HL-60 (cell line): Measurements from ENCODE around the gene PACS1.
A peak's percentile ranks its signal among the peaks of the same experiment; 100 is the strongest.
"Not testable (repeated sequence)": the region's sequence is repeated elsewhere in the genome, so short reads cannot be mapped to it uniquely, and the experiment has no call there.

Experiments used
- DNase-seq, 2 experiments: peaks; one replicate each; pipeline ENCODE4 v3.0.0-alpha.2; 2010 to 2020; ENCODE audit warnings: low read depth in 1 of 2, low spot score in 1 of 2
- H3K27ac ChIP-seq: fragments of 250-450 bp; sonication (Bioruptor Pico); replicated peaks from 2 replicates; pipeline ENCODE4 v1.5.1; 2020; ENCODE audit warnings: mild to moderate bottlenecking, moderate library complexity
- H3K27me3 ChIP-seq: fragments of 250-450 bp; sonication (Bioruptor Pico); 2 replicates; pipeline ENCODE4 v1.5.1; 2021; ENCODE audit warnings: mild to moderate bottlenecking, moderate library complexity; ENCODE audit not compliant: insufficient read depth, poor library complexity, severe bottlenecking
- H3K4me3 ChIP-seq: replicated peaks from 2 replicates; pipeline ENCODE4 v1.5.1; 2011; ENCODE audit warnings: mild to moderate bottlenecking, control low read depth, low read length; ENCODE audit not compliant: insufficient read depth
- GABPA ChIP-seq: IDR thresholded peaks from 2 replicates; pipeline ENCODE4 v1.6.1; 2012; ENCODE audit warnings: low read depth
- POLR2AphosphoS5 ChIP-seq: IDR thresholded peaks from 2 replicates; pipeline ENCODE4 v1.6.1; 2012; ENCODE audit warnings: low read depth
- SPI1 ChIP-seq: IDR thresholded peaks from 2 replicates; pipeline ENCODE4 v1.6.1; 2012; ENCODE audit warnings: low read depth, mild to moderate bottlenecking, borderline replicate concordance
- TF ChIP-seq, protein P1 (sequence below): IDR thresholded peaks from one replicate; pipeline ENCODE4 v1.5.1; 2011; ENCODE audit warnings: low read length, control low read depth, inconsistent platforms; ENCODE audit not compliant: insufficient read depth
- TF ChIP-seq, protein P2 (sequence below): IDR thresholded peaks from 2 replicates; pipeline ENCODE4 v1.6.1; 2012; ENCODE audit warnings: low read depth; ENCODE audit not compliant: insufficient replicate concordance

The PACS1 gene

DNA sequence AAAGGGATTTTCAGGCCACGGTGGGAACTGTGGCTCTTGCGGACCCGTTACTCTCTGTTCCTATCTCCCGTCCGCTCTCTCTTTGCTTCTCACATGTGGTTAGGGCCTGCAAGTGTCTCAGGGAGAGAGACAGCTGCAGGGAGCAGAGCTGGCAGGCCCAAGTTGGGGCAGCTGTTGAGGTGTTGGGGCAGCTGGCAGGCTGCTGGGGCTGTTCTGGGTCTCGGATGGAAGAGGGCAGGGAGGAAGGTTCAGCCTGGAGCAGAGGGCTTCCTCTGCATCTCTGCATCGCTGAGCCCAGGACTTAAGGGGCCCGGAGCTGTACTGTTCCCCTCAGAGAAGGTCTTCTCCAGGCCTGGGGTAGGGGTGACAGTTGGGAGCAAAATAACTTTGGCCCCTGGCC, 205.3 kb downstream of the PACS1 start:
- Histone ChIP-seq H3K4me3 (no peak overlapping the region), H3K27me3 (no peaks in the 10 kb centered on the region), H3K27ac (no peak overlapping the region)
- DNase-seq: no peak
- TF ChIP-seq SPI1 (no peak), GABPA (no peak)

DNA sequence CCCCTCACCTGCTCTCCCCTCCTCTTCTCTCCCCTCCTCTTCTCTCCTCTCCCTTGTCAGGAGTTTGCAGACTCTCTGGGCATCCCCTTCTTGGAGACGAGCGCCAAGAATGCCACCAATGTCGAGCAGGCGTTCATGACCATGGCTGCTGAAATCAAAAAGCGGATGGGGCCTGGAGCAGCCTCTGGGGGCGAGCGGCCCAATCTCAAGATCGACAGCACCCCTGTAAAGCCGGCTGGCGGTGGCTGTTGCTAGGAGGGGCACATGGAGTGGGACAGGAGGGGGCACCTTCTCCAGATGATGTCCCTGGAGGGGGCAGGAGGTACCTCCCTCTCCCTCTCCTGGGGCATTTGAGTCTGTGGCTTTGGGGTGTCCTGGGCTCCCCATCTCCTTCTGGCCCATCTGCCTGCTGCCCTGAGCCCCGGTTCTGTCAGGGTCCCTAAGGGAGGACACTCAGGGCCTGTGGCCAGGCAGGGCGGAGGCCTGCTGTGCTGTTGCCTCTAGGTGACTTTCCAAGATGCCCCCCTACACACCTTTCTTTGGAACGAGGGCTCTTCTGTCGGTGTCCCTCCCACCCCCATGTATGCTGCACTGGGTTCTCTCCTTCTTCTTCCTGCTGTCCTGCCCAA, 206.0 kb downstream of the PACS1 start:
- no peak overlapping the region for H3K27ac ChIP-seq
- H3K4me3 ChIP-seq: no peak overlapping the region
- TF ChIP-seq, protein P1, sequence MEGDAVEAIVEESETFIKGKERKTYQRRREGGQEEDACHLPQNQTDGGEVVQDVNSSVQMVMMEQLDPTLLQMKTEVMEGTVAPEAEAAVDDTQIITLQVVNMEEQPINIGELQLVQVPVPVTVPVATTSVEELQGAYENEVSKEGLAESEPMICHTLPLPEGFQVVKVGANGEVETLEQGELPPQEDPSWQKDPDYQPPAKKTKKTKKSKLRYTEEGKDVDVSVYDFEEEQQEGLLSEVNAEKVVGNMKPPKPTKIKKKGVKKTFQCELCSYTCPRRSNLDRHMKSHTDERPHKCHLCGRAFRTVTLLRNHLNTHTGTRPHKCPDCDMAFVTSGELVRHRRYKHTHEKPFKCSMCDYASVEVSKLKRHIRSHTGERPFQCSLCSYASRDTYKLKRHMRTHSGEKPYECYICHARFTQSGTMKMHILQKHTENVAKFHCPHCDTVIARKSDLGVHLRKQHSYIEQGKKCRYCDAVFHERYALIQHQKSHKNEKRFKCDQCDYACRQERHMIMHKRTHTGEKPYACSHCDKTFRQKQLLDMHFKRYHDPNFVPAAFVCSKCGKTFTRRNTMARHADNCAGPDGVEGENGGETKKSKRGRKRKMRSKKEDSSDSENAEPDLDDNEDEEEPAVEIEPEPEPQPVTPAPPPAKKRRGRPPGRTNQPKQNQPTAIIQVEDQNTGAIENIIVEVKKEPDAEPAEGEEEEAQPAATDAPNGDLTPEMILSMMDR: no peak
- no peak for TF ChIP-seq GABPA
- TF ChIP-seq SPI1: no peak
- TF ChIP-seq, protein P2, sequence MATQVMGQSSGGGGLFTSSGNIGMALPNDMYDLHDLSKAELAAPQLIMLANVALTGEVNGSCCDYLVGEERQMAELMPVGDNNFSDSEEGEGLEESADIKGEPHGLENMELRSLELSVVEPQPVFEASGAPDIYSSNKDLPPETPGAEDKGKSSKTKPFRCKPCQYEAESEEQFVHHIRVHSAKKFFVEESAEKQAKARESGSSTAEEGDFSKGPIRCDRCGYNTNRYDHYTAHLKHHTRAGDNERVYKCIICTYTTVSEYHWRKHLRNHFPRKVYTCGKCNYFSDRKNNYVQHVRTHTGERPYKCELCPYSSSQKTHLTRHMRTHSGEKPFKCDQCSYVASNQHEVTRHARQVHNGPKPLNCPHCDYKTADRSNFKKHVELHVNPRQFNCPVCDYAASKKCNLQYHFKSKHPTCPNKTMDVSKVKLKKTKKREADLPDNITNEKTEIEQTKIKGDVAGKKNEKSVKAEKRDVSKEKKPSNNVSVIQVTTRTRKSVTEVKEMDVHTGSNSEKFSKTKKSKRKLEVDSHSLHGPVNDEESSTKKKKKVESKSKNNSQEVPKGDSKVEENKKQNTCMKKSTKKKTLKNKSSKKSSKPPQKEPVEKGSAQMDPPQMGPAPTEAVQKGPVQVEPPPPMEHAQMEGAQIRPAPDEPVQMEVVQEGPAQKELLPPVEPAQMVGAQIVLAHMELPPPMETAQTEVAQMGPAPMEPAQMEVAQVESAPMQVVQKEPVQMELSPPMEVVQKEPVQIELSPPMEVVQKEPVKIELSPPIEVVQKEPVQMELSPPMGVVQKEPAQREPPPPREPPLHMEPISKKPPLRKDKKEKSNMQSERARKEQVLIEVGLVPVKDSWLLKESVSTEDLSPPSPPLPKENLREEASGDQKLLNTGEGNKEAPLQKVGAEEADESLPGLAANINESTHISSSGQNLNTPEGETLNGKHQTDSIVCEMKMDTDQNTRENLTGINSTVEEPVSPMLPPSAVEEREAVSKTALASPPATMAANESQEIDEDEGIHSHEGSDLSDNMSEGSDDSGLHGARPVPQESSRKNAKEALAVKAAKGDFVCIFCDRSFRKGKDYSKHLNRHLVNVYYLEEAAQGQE: no peak
- H3K27me3 ChIP-seq: no peaks in the 10 kb centered on the region
- no peak for DNase-seq

DNA sequence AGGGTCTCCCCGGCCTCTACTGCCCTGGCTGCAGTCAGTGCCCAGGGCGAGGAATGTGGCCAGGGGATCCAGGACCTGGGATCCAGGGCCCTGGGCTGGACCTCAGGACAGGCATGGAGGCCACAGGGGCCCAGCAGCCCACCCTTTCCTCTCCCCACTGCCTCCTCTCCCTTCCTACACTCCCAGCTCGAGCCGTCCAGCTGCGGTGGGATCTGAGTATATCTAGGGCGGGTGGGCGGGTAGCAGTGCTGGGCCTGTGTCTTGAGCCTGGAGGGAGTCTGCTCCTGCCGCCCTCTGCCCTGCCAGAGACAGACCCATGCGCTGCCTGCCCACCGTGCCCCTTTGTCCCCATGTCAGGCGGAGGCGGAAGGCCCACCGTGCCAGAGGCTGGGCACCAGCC, 206.5 kb downstream of the PACS1 start:
- not testable (repeated sequence) for H3K27ac ChIP-seq, H3K27me3 ChIP-seq, DNase-seq, H3K4me3 ChIP-seq

DNA sequence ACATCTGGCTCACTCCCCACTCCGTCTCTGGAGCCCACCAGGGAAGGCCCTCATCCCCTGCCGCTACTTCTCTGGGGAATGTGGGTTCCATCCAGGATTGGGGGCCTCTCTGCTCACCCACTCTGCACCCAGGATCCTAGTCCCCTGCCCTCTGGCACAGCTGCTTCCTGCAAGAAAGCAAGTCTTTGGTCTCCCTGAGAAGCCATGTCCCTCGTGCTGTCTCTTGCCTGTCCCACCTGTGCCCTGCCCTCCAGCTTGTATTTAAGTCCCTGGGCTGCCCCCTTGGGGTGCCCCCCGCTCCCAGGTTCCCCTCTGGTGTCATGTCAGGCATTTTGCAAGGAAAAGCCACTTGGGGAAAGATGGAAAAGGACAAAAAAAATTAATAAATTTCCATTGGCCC, 207.0 kb downstream of the PACS1 start:
- peak in 1 of 2 experiments; percentile 31 for DNase-seq
- H3K27me3 ChIP-seq, H3K4me3 ChIP-seq, H3K27ac ChIP-seq: not testable (repeated sequence)

DNA sequence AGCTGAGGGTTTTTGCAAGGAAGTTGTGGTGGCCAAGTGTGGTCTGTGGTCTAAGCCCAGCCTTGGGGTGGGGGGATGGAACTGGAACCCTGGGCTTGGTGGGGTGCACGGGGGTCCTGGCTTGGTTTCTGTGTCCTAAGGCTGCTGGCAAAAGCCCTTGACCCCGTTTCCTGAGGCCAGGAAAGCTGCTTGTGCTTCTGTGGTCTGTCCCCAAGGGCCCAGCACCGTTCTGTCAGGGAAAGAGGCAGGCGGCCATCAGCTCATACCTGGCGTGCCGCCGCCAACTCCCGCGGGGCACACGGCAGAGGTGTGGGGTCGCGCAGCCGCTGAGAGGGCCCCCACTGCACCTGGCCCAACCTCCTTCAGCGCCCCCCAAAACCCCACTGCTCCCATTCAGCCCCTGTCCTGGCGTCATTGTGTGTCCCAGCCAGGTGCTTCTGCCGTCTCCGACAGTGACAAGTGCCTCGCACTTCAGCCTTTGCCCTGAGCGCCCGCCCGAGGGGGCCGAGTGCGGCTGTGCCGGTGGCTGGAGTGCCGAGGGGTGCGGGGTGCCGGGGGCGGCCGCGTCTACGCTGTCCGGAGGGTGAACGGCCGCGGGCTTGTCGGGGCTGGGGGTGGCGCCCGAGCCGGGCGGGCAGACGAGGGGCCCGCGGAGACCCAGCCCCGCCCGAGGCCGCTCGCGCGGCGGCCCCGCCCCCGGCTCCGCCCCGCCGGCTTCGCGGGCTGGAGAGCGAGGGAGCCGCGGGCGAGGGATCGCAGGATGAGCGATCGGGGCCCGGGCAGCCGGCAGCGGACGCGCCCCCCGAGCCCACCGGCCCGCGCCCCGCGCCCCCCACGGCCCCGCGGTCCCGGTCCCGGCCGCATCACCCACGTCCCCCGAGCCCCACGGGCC, 207.6 kb downstream of the PACS1 start, which contains the start of gene CNIH2:
CNIH2 (plus strand) TSS at position 705 of the 892 bp plus-strand sequence. CDS start 282 bp downstream, outside the sequence.
- DNase-seq: peak in 1 of 2 experiments; percentile 25
- Histone ChIP-seq H3K27me3 (no peaks in the 10 kb centered on the region), H3K27ac (no peak within 1 kb of the TSS), H3K4me3 (no peak within 1 kb of the TSS; the same call in 1 of the 2 replicates)
- no peak for TF ChIP-seq GABPA
- no peak for TF ChIP-seq SPI1
- TF ChIP-seq POLR2AphosphoS5: no peak
- TF ChIP-seq, protein P1: no peak
- TF ChIP-seq, protein P2: no peak
